Endothelial cell of umbilical vein (primary cell): ENCODE measurements around the gene KLF13. TPM values are rescaled to one million over a fixed set of nuclear protein-coding genes. Genes with fewer than 3 reads are reported as not detected.

Experiments used
- BruUV-seq: library from RNA; stranded (reverse); fragments of 400-500 nt; replicated peaks from 2 replicates; lab custom pipeline; 2021; lab: Mats Ljungman, UMichigan
- CTCF ChIA-PET: fragments of 300-600, 350-600 bp; sonication (Branson Sonifier 250); formaldehyde crosslinking; loops from one replicate; lab custom pipeline; 2021; ENCODE audit warnings: antibody characterized with exemption, inconsistent platforms; lab: Charles Lee
- POLR2A ChIA-PET: fragments of 300-600, 350-600 bp; sonication (Branson Sonifier 250); formaldehyde crosslinking; loops from one replicate; lab custom pipeline; 2021; ENCODE audit warnings: antibody characterized with exemption, inconsistent platforms; lab: Charles Lee
- DNase-seq: peaks from one replicate; pipeline ENCODE4 v3.0.0-alpha.2; 2011; ENCODE audit warnings: low read depth, low spot score
- FAIRE-seq: peaks from 2 replicates; lab custom pipeline; 2011; peaks lifted over from hg19 to GRCh38; lab: Jason Lieb, UNC
- H2AFZ ChIP-seq: 2 replicates; pipeline ENCODE4 v1.6.0; 2012; ENCODE audit warnings: low read depth, low read length, control low read depth, inconsistent platforms
- H3K27ac ChIP-seq: 2 replicates; pipeline ENCODE4 v1.5.1; 2011; ENCODE audit warnings: low read depth, mild to moderate bottlenecking, control low read depth, low read length, moderate library complexity; ENCODE audit not compliant: insufficient read depth
- H3K27me3 ChIP-seq, 2 experiments: 2 replicates each; pipeline versions ENCODE4 v1.6.0 to v1.6.1; 2011; ENCODE audit warnings: low read length in 2 of 2, mixed read lengths in 1 of 2; ENCODE audit not compliant: control insufficient read depth in 2 of 2, insufficient read depth in 2 of 2
- H3K36me3 ChIP-seq, 2 experiments: 2 replicates in 1 of 2; 3 replicates in 1 of 2; pipeline ENCODE4 v1.5.1; 2011; ENCODE audit warnings: low read length in 2 of 2, mild to moderate bottlenecking in 1 of 2, moderate library complexity in 1 of 2; ENCODE audit not compliant: control insufficient read depth in 2 of 2, insufficient read depth in 2 of 2; ENCODE audit errors: extremely low read depth in 1 of 2
- H3K4me1 ChIP-seq: 3 replicates; pipeline ENCODE4 v1.5.1; 2011; ENCODE audit warnings: mild to moderate bottlenecking, low read length; ENCODE audit not compliant: control insufficient read depth, insufficient read depth; ENCODE audit errors: extremely low read depth
- H3K4me2 ChIP-seq: 2 replicates; pipeline ENCODE4 v1.6.1; 2011; ENCODE audit warnings: low read length, control low read depth, mixed read lengths; ENCODE audit not compliant: insufficient read depth
- H3K4me3 ChIP-seq, 3 experiments: fragments of 200-600 bp in 1 of 3; sonication (generic), shearing (Covaris generic) in 1 of 3; replicated peaks in 1 of 3; 2 replicates each; pipeline ENCODE4 v1.5.1; 2011 to 2016; ENCODE audit warnings: control low read depth in 3 of 3, low read length in 3 of 3, mild to moderate bottlenecking in 2 of 3, inconsistent platforms in 1 of 3, low read depth in 1 of 3, moderate library complexity in 1 of 3; ENCODE audit not compliant: insufficient read depth in 1 of 3
- H3K79me2 ChIP-seq: 2 replicates; pipeline ENCODE4 v1.6.0; 2012; ENCODE audit warnings: low read length, inconsistent platforms; ENCODE audit not compliant: control insufficient read depth, insufficient read depth
- H3K9ac ChIP-seq: replicated peaks from 2 replicates; pipeline ENCODE3; 2011; ENCODE audit warnings: low read length, control low read depth; ENCODE audit not compliant: insufficient read depth; ENCODE audit errors: extremely low read depth
- H3K9me1 ChIP-seq: replicated peaks from 3 replicates; pipeline ENCODE4 v1.6.0; 2011; ENCODE audit warnings: mild to moderate bottlenecking, low read length; ENCODE audit not compliant: control insufficient read depth, insufficient read depth; ENCODE audit errors: extremely low read depth
- H3K9me3 ChIP-seq: replicated peaks from 2 replicates; pipeline ENCODE4 v1.5.1; 2012; ENCODE audit warnings: low read length, inconsistent platforms; ENCODE audit not compliant: control insufficient read depth, insufficient read depth
- H4K20me1 ChIP-seq: replicated peaks from 2 replicates; pipeline ENCODE3; 2011; ENCODE audit warnings: mild to moderate bottlenecking, low read length; ENCODE audit not compliant: control insufficient read depth, insufficient read depth; ENCODE audit errors: extremely low read depth
- CTCF ChIP-seq, 2 donors: IDR thresholded peaks; 1 replicate in 1 of 2; 2 replicates in 1 of 2; pipeline ENCODE4 v1.5.1; 2011; ENCODE audit warnings: low read length in 2 of 2, mild to moderate bottlenecking in 2 of 2, moderate library complexity in 2 of 2, control low read depth in 1 of 2, inconsistent platforms in 1 of 2, low read depth in 1 of 2; ENCODE audit not compliant: insufficient read depth in 1 of 2; ENCODE audit errors: extremely low read depth in 1 of 2
- EZH2 ChIP-seq: IDR thresholded peaks from 2 replicates; pipeline ENCODE4 v1.6.1; 2012; ENCODE audit warnings: borderline replicate concordance, low read depth, mild to moderate bottlenecking, moderate library complexity, low read length, inconsistent platforms; ENCODE audit not compliant: severe bottlenecking
- FOS ChIP-seq: IDR thresholded peaks from 2 replicates; pipeline ENCODE4 v1.6.1; 2011; ENCODE audit warnings: mild to moderate bottlenecking, low read length, moderate library complexity, borderline replicate concordance; ENCODE audit not compliant: insufficient read depth
- GATA2 ChIP-seq: IDR thresholded peaks from 2 replicates; pipeline ENCODE4 v1.7.0; 2011; ENCODE audit warnings: low read depth, mild to moderate bottlenecking, moderate library complexity, mixed read lengths, low read length; ENCODE audit not compliant: insufficient read length, insufficient read depth
- JUN ChIP-seq: IDR thresholded peaks from 2 replicates; pipeline ENCODE4 v1.6.1; 2011; ENCODE audit warnings: borderline replicate concordance, low read depth; ENCODE audit not compliant: insufficient read length, insufficient read depth
- MAX ChIP-seq: IDR thresholded peaks from 2 replicates; pipeline ENCODE4 v1.6.1; 2011; ENCODE audit not compliant: insufficient read depth, insufficient read length
- MYC ChIP-seq: IDR thresholded peaks from one replicate; pipeline ENCODE4 v1.6.1; 2011; ENCODE audit warnings: mild to moderate bottlenecking, low read depth, low read length
- POLR2A ChIP-seq: IDR thresholded peaks from 2 replicates; pipeline ENCODE4 v1.6.1; 2012; ENCODE audit warnings: low read depth, mild to moderate bottlenecking, control low read depth, low read length
- POLR2AphosphoS5 ChIP-seq: IDR thresholded peaks from 2 replicates; pipeline ENCODE4 v1.6.1; 2012; ENCODE audit warnings: low read depth, mild to moderate bottlenecking, control low read depth, low read length, moderate library complexity; ENCODE audit not compliant: insufficient read depth
- dilution Hi-C: fragments of 300-500 bp; cut with MboI; formaldehyde crosslinking; loops from one replicate; pipeline ENCODE4 v1.15.0; 2019; ENCODE audit warnings: low sequenced_read_pairs; ENCODE audit not compliant: extremely low pct_ligation_motif_present
- intact Hi-C: fragments of 100-400 bp; cut with micrococcal nuclease; formaldehyde crosslinking; loops from one replicate; pipeline ENCODE4 v1.10.0; 2022
- polyA plus RNA-seq, 4 experiments: library from polyadenylated mRNA; depleted of rRNA in 3 of 4; stranded (reverse) in 3 of 4; unstranded in 1 of 4; fragments of >200 nt; gene quantifications; 2 replicates each; pipeline versions ENCODE4 v1.2.1 to v1.2.3, GENCODE V29; 2011 to 2012; ENCODE audit warnings: missing spikeins in 1 of 4
- total RNA-seq: library from RNA; stranded (reverse); gene quantifications from 2 replicates; pipeline ENCODE4 v1.2.3, GENCODE V29; 2021

Gene KLF13
- total and polyA plus RNA-seq, 2 donors (not counting 3 experiments of a cell fraction or from before 2014, with no cell fraction given): 10.1 to 31.9 TPM

- no peaks in the 10 kb centered on the region for H3K79me2 ChIP-seq
- H3K4me2 ChIP-seq: no peak overlapping the region
- H3K9me3 ChIP-seq: no peaks in the 10 kb centered on the region
- TF ChIP-seq FOS: no peak
- no peak for TF ChIP-seq MAX
- TF ChIP-seq POLR2A: no peak
- TF ChIP-seq JUN: no peak
- TF ChIP-seq CTCF (IDR thresholded peaks at IDR 0.05; ENCODE audit: extremely low read depth in 1 of 2, insufficient read depth in 1 of 2, low read depth in 1 of 2, low read length in 2 of 2): no peak
- TF ChIP-seq EZH2: no peak
- no peak for TF ChIP-seq MYC
- no peak for TF ChIP-seq POLR2AphosphoS5
- no peak for TF ChIP-seq GATA2
- CTCF ChIA-PET: interaction anchor here (1.1 to 1.8 kb wide), 3 partner anchors 9 to 52 kb away, joined by 3 to 5 read pairs (median 4); no protein-coding TSS in a partner anchor
- POLR2A ChIA-PET: no interaction called here
- no peaks in the 10 kb centered on the region for H3K27me3 ChIP-seq
- H3K4me3 ChIP-seq: no peak overlapping the region
- H3K9ac ChIP-seq: no peak overlapping the region
- DNase-seq: no peak
- no peaks in the 10 kb centered on the region for H3K4me1 ChIP-seq
- no peaks in the 10 kb centered on the region for H3K36me3 ChIP-seq
- H3K9me1 ChIP-seq: no peaks in the 10 kb centered on the region
- intact Hi-C loops: no loop called here
- H3K27ac ChIP-seq: no peak overlapping the region
- H4K20me1 ChIP-seq: no peaks in the 10 kb centered on the region
- no peak for FAIRE-seq
- no TSS peak for BruUV-seq
- H2AFZ ChIP-seq: no peak overlapping the region
- dilution Hi-C loops: no loop called here
Measured at GRCh38 chr15:31382713-31383045, 56.0 kb downstream of the KLF13 start.
